Memory B cell (primary cell): ENCODE data around the gene PLAC9.

ENCODE experiments used
- ATAC-seq: fragments of 150-1000 bp; cut with Tn5 transposase; 2 replicates; pipeline ENCODE4 v1.10.0; 2021; ENCODE audit warnings: low read depth, mild to moderate bottlenecking, moderate library complexity
- DNase-seq, 2 donors: peaks; one replicate each; pipeline ENCODE4 v3.0.0; 2022; ENCODE audit warnings: low spot score in 2 of 2
- H3K27ac Mint-ChIP-seq: one replicate; pipeline ENCODE4 v1.8.0; 2022; ENCODE audit warnings: mild to moderate bottlenecking, moderate library complexity, mixed read lengths
- H3K27me3 Mint-ChIP-seq: one replicate; pipeline ENCODE4 v1.8.0; 2022; ENCODE audit warnings: mixed read lengths
- H3K36me3 Mint-ChIP-seq: one replicate; pipeline ENCODE4 v1.8.0; 2022; ENCODE audit warnings: mild to moderate bottlenecking, mixed read lengths
- H3K4me1 Mint-ChIP-seq: one replicate; pipeline ENCODE4 v1.8.0; 2022; ENCODE audit warnings: mixed read lengths
- H3K4me3 Mint-ChIP-seq: one replicate; pipeline ENCODE4 v1.8.0; 2022; ENCODE audit warnings: mild to moderate bottlenecking, moderate library complexity, mixed read lengths
- H3K9me3 Mint-ChIP-seq: one replicate; pipeline ENCODE4 v1.8.0; 2022; ENCODE audit warnings: mixed read lengths

The PLAC9 gene

GRCh38 chr10:80146918-80147317, 14.4 kb downstream of the PLAC9 start:
- no peaks in the 10 kb centered on the region for H3K27me3 Mint-ChIP-seq
- H3K4me3 Mint-ChIP-seq: no peak overlapping the region
- no peak for ATAC-seq
- DNase-seq: no peak
- peaks cover 11% of the 10 kb centered on the region for H3K4me1 Mint-ChIP-seq
- H3K27ac Mint-ChIP-seq: no peak overlapping the region
- no peaks in the 10 kb centered on the region for H3K9me3 Mint-ChIP-seq
- peaks cover 16% of the 10 kb centered on the region for H3K36me3 Mint-ChIP-seq

GRCh38 chr10:80148166-80148805, 15.8 kb downstream of the PLAC9 start:
- H3K27me3 Mint-ChIP-seq: no peaks in the 10 kb centered on the region
- DNase-seq (no peak), ATAC-seq (no peak)
- peaks cover 11% of the 10 kb centered on the region for H3K4me1 Mint-ChIP-seq
- H3K36me3 Mint-ChIP-seq: peaks cover 24% of the 10 kb centered on the region
- peak overlapping the region; percentile 3 for H3K27ac Mint-ChIP-seq
- H3K9me3 Mint-ChIP-seq: no peaks in the 10 kb centered on the region
- H3K4me3 Mint-ChIP-seq: no peak overlapping the region

DNA sequence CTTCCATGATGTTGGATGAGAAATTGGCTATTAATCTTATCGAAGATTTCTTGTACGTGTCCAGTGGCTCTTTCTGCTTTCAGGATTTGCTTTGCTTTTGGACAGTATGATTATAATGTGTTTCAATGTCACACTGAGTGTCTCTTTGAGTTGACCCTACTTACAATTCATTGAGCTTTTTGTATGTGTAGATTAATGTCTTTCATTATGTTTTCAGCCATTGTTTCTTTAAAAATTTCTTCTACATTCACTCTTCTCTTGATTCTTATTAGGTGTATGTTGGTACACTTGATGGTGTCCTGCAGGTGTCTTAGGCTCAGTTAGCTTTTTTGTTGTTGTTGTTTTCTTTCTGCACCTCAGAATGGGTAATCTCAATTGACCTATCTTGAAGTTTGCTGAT, 16.6 kb downstream of the PLAC9 start:
- no peak for ATAC-seq
- no peak for DNase-seq
- H3K4me1 Mint-ChIP-seq: peaks cover 11% of the 10 kb centered on the region
- no peak overlapping the region for H3K4me3 Mint-ChIP-seq
- no peaks in the 10 kb centered on the region for H3K9me3 Mint-ChIP-seq
- no peaks in the 10 kb centered on the region for H3K27me3 Mint-ChIP-seq
- H3K27ac Mint-ChIP-seq: no peak overlapping the region
- H3K36me3 Mint-ChIP-seq: peaks cover 28% of the 10 kb centered on the region

DNA sequence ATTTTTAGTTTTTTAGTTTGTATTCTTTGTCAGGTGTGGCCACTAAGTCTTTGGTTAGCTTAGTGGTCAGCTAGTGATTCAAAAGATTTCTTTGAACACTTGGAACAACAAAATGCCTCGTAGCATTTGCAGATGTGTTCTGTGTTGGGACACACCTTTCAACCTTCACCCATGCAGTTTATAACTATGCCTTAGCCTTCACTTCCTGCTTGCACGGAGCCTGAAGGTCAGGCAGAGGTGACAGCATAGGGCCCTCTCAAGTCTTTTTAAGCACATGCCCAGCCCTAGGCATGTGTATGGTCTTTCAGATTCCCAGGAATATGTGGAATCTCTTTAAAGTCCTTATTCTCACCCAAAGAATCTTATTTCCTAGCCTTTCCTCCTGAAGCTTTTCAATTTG, 17.6 kb downstream of the PLAC9 start:
- Mint-ChIP-seq H3K27me3 (no peaks in the 10 kb centered on the region), H3K27ac (peak overlapping the region; percentile 74), H3K9me3 (no peaks in the 10 kb centered on the region), H3K36me3 (peaks cover 34% of the 10 kb centered on the region), H3K4me1 (peaks cover 4% of the 10 kb centered on the region), H3K4me3 (no peak overlapping the region)
- DNase-seq (no peak), ATAC-seq (no peak)

DNA sequence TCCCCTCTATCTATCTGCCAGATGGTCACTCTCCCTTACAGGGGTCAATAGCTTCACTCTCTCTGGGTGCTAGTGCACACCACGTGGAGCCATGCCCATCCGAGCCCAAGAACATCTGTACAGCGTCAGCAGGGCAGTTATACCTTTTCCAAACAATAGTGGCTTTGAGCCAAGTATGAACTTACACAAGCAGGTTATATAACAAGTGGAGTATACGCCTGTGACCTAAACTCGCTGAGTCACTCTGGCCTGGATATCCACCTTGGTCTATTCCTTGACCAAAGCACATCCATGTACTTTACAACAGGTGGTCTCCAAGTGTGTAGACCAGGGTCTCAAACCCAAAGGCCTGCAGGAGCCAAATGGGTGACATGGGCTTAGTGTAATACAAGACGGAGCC, 20.3 kb downstream of the PLAC9 start:
- H3K4me1 Mint-ChIP-seq: no peaks in the 10 kb centered on the region
- H3K4me3 Mint-ChIP-seq: no peak overlapping the region
- no peaks in the 10 kb centered on the region for H3K9me3 Mint-ChIP-seq
- ATAC-seq: no peak
- peak overlapping the region; percentile 64 for H3K27ac Mint-ChIP-seq
- DNase-seq: no peak
- H3K27me3 Mint-ChIP-seq: no peaks in the 10 kb centered on the region
- peaks cover 54% of the 10 kb centered on the region for H3K36me3 Mint-ChIP-seq

DNA sequence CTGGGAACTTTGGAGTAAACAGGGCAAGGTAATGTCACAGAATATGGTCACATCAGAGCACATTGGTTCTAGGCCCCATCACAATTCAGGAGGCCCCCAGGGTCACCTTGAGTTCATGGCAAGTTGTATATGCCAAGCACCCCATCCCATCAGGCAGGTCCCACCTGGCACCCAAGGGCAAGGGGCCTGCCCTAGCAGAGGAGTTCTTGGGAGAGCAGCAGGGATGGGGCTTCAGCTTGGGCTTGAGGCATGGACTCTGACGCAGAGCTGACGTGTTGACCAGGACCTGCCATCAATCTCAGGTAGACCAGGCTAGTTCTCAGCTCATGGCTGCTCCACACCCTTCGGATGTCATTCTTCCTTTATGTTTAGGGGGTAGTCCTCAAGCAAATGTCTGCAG, 20.9 kb downstream of the PLAC9 start:
- H3K36me3 Mint-ChIP-seq: peaks cover 60% of the 10 kb centered on the region
- no peak overlapping the region for H3K4me3 Mint-ChIP-seq
- DNase-seq (no peak), ATAC-seq (no peak)
- H3K9me3 Mint-ChIP-seq: no peaks in the 10 kb centered on the region
- no peaks in the 10 kb centered on the region for H3K27me3 Mint-ChIP-seq
- H3K27ac Mint-ChIP-seq: no peak overlapping the region
- H3K4me1 Mint-ChIP-seq: no peaks in the 10 kb centered on the region

GRCh38 chr10:80154626-80154977, 22.1 kb downstream of the PLAC9 start:
- no peaks in the 10 kb centered on the region for H3K27me3 Mint-ChIP-seq
- no peak overlapping the region for H3K27ac Mint-ChIP-seq
- no peaks in the 10 kb centered on the region for H3K9me3 Mint-ChIP-seq
- H3K36me3 Mint-ChIP-seq: peaks cover 61% of the 10 kb centered on the region
- H3K4me3 Mint-ChIP-seq: no peak overlapping the region
- no peaks in the 10 kb centered on the region for H3K4me1 Mint-ChIP-seq
- DNase-seq: no peak
- no peak for ATAC-seq

GRCh38 chr10:80154978-80155695, 22.6 kb downstream of the PLAC9 start:
- no peak for ATAC-seq
- H3K4me1 Mint-ChIP-seq: no peaks in the 10 kb centered on the region
- H3K27ac Mint-ChIP-seq: peak overlapping the region; percentile 64
- H3K4me3 Mint-ChIP-seq: no peak overlapping the region
- DNase-seq: no peak
- peaks cover 66% of the 10 kb centered on the region for H3K36me3 Mint-ChIP-seq
- no peaks in the 10 kb centered on the region for H3K27me3 Mint-ChIP-seq
- no peaks in the 10 kb centered on the region for H3K9me3 Mint-ChIP-seq

GRCh38 chr10:80155696-80156215, 23.2 kb downstream of the PLAC9 start:
- Mint-ChIP-seq H3K27me3 (no peaks in the 10 kb centered on the region), H3K4me1 (no peaks in the 10 kb centered on the region), H3K4me3 (no peak overlapping the region), H3K36me3 (peaks cover 66% of the 10 kb centered on the region), H3K27ac (peak overlapping the region; percentile 64), H3K9me3 (no peaks in the 10 kb centered on the region)
- ATAC-seq (no peak), DNase-seq (no peak)

GRCh38 chr10:80156216-80156615, 23.7 kb downstream of the PLAC9 start:
- Mint-ChIP-seq H3K9me3 (no peaks in the 10 kb centered on the region), H3K4me3 (no peak overlapping the region), H3K36me3 (peaks cover 68% of the 10 kb centered on the region), H3K4me1 (no peaks in the 10 kb centered on the region), H3K27ac (peak overlapping the region; percentile 64), H3K27me3 (no peaks in the 10 kb centered on the region)
- DNase-seq (no peak), ATAC-seq (no peak)

GRCh38 chr10:80157561-80157960, 25.0 kb downstream of the PLAC9 start:
- Mint-ChIP-seq H3K27ac (peak overlapping the region; percentile 70), H3K36me3 (peaks cover 64% of the 10 kb centered on the region), H3K4me3 (no peak overlapping the region), H3K27me3 (no peaks in the 10 kb centered on the region), H3K4me1 (no peaks in the 10 kb centered on the region), H3K9me3 (no peaks in the 10 kb centered on the region)
- no peak for ATAC-seq
- DNase-seq: no peak

DNA sequence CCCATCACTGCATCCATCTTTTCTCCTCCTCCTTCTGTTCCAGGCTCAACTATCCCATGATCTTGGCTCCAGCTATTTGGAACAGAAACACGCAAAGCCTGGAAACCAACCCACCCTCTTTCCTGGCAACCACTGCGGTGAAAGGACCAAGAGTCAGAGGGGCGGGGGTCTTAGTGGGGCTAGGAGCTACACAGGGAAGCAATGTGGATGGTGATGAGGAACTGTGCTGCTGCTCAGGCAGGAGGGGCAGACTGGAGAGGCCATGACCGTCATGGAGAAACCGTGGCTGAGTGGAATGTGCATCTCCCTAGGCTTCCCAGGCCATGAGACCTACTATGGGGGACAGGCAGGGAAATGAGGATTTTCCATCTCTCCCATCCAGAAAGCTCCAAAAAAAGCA, 25.6 kb downstream of the PLAC9 start:
- ATAC-seq: no peak
- Mint-ChIP-seq H3K4me3 (no peak overlapping the region), H3K27ac (peak overlapping the region; percentile 70), H3K9me3 (no peaks in the 10 kb centered on the region), H3K36me3 (peaks cover 64% of the 10 kb centered on the region), H3K4me1 (no peaks in the 10 kb centered on the region), H3K27me3 (no peaks in the 10 kb centered on the region)
- no peak for DNase-seq

- no peaks in the 10 kb centered on the region for H3K27me3 Mint-ChIP-seq
- DNase-seq (no peak), ATAC-seq (no peak)
- H3K4me1 Mint-ChIP-seq: no peaks in the 10 kb centered on the region
- H3K9me3 Mint-ChIP-seq: no peaks in the 10 kb centered on the region
- H3K4me3 Mint-ChIP-seq: no peak overlapping the region
- peak overlapping the region; percentile 86 for H3K27ac Mint-ChIP-seq
- H3K36me3 Mint-ChIP-seq: peaks cover 65% of the 10 kb centered on the region
These were observed 26.1 kb downstream of the PLAC9 start for GRCh38 chr10:80158598-80159127.

- H3K27me3 Mint-ChIP-seq: no peaks in the 10 kb centered on the region
- H3K4me3 Mint-ChIP-seq: no peak overlapping the region
- no peaks in the 10 kb centered on the region for H3K9me3 Mint-ChIP-seq
- H3K4me1 Mint-ChIP-seq: no peaks in the 10 kb centered on the region
- ATAC-seq: no peak
- H3K36me3 Mint-ChIP-seq: peaks cover 66% of the 10 kb centered on the region
- H3K27ac Mint-ChIP-seq: peak overlapping the region; percentile 86
- DNase-seq: no peak
These were observed 26.8 kb downstream of the PLAC9 start for GRCh38 chr10:80159166-80159873.
